Colonic mucosa (tissue), 4 donors: ENCODE data around the gene FOXP1. TPM values are rescaled to one million over a fixed set of nuclear protein-coding genes. Genes with fewer than 3 reads are reported as not detected.

ENCODE experiments used
- DNase-seq: peaks from one replicate; pipeline ENCODE4 v3.0.0-alpha.2; 2020
- H3K27ac ChIP-seq: fragments of 200-600 bp; one replicate; pipeline ENCODE4 v1.8.0; 2021
- H3K27me3 ChIP-seq: fragments of 200-600 bp; one replicate; pipeline ENCODE4 v1.8.0; 2021
- H3K36me3 ChIP-seq: fragments of 200-600 bp; one replicate; pipeline ENCODE4 v1.8.0; 2021
- H3K4me1 ChIP-seq: fragments of 200-600 bp; one replicate; pipeline ENCODE4 v1.8.0; 2021; ENCODE audit warnings: mild to moderate bottlenecking
- H3K4me3 ChIP-seq: fragments of 200-600 bp; one replicate; pipeline ENCODE4 v1.8.0; 2021
- H3K9ac ChIP-seq, 2 donors: one replicate each; pipeline ENCODE4 v1.7.0; 2013; ENCODE audit warnings: control low read depth in 2 of 2, low read depth in 2 of 2, low read length in 2 of 2
- H3K9me3 ChIP-seq: fragments of 200-600 bp; one replicate; pipeline ENCODE4 v1.8.0; 2021
- CTCF ChIP-seq: fragments of 200-600 bp; IDR thresholded peaks from one replicate; pipeline ENCODE4 v1.8.0; 2022; ENCODE audit warnings: antibody characterized with exemption, mild to moderate bottlenecking
- intact Hi-C: fragments of 100-400 bp; cut with DNase I; formaldehyde crosslinking; loops from one replicate; pipeline ENCODE4 v1.14.1; 2022
- total RNA-seq, 2 donors: library from RNA; stranded (reverse); fragmentation: NEBNext Ultra II Directional in 1 of 2; extraction: Animal tissue kit (Norgen Biotek cat#: 25700) in 1 of 2; gene quantifications; one replicate each; pipeline ENCODE4 v1.2.1, GENCODE V29; 2021
- donor health status: healthy.
- donor health status: DM: no; HTN: no; CAD: no.
- donor health status: DM: no; HTN: no; CAD: no.

FOXP1 gene
- total RNA-seq, 2 donors from 2014 or later, result 127 to 128 TPM

GRCh38 chr3:71348831-71349230, 234.7 kb downstream of the FOXP1 start:
- H3K4me3 ChIP-seq, result no peak overlapping the region
- no peaks in the 10 kb centered on the region for H3K36me3 ChIP-seq
- H3K27ac ChIP-seq, result no peak overlapping the region
- intact Hi-C loops, result no loop called here
- no peaks in the 10 kb centered on the region for H3K4me1 ChIP-seq
- no peak overlapping the region for H3K9ac ChIP-seq
- no peaks in the 10 kb centered on the region for H3K9me3 ChIP-seq
- no peak for DNase-seq
- no peaks in the 10 kb centered on the region for H3K27me3 ChIP-seq
- no peak for TF ChIP-seq CTCF

GRCh38 chr3:71348001-71348632, 235.4 kb downstream of the FOXP1 start:
- no peak for TF ChIP-seq CTCF
- Histone ChIP-seq H3K4me3 (no peak overlapping the region), H3K9ac (no peak overlapping the region), H3K9me3 (no peaks in the 10 kb centered on the region), H3K27me3 (no peaks in the 10 kb centered on the region), H3K27ac (no peak overlapping the region), H3K4me1 (no peaks in the 10 kb centered on the region), H3K36me3 (no peaks in the 10 kb centered on the region)
- intact Hi-C loops, result no loop called here
- DNase-seq, result no peak

GRCh38 chr3:71346061-71346460, 237.5 kb downstream of the FOXP1 start:
- intact Hi-C loops, result no loop called here
- H3K9ac ChIP-seq, result no peak overlapping the region
- H3K4me3 ChIP-seq, result no peak overlapping the region
- H3K9me3 ChIP-seq, result no peaks in the 10 kb centered on the region
- no peaks in the 10 kb centered on the region for H3K4me1 ChIP-seq
- DNase-seq, result no peak
- no peak for TF ChIP-seq CTCF
- H3K27ac ChIP-seq, result no peak overlapping the region
- no peaks in the 10 kb centered on the region for H3K36me3 ChIP-seq
- no peaks in the 10 kb centered on the region for H3K27me3 ChIP-seq

GRCh38 chr3:71345429-71346040, 238.0 kb downstream of the FOXP1 start:
- H3K9ac ChIP-seq, result no peak overlapping the region
- no peaks in the 10 kb centered on the region for H3K4me1 ChIP-seq
- no peaks in the 10 kb centered on the region for H3K36me3 ChIP-seq
- H3K27me3 ChIP-seq, result no peaks in the 10 kb centered on the region
- no peak for DNase-seq
- H3K4me3 ChIP-seq, result no peak overlapping the region
- no peaks in the 10 kb centered on the region for H3K9me3 ChIP-seq
- intact Hi-C loops, result no loop called here
- H3K27ac ChIP-seq, result no peak overlapping the region
- TF ChIP-seq CTCF, result no peak

- no peak for TF ChIP-seq CTCF
- intact Hi-C loops, result no loop called here
- no peaks in the 10 kb centered on the region for H3K4me1 ChIP-seq
- H3K9ac ChIP-seq, result no peak overlapping the region
- no peak overlapping the region for H3K27ac ChIP-seq
- no peak overlapping the region for H3K4me3 ChIP-seq
- no peak for DNase-seq
- H3K27me3 ChIP-seq, result no peaks in the 10 kb centered on the region
- no peaks in the 10 kb centered on the region for H3K9me3 ChIP-seq
- no peaks in the 10 kb centered on the region for H3K36me3 ChIP-seq
Observed at GRCh38 chr3:71341721-71342120, 241.8 kb downstream of the FOXP1 start.
